ENCODE data around the gene TUSC2.
A peak's percentile ranks its signal among the peaks of the same experiment; 100 is the strongest.

TUSC2 gene

GRCh38 chr3:50323614-50324199 lies 4.3 kb downstream of the TUSC2 start:
- Histone ChIP-seq H3K27me3 (ENCODE audit: low read depth, low read length) (no peaks in the 10 kb centered on the region), H3K9ac (ENCODE audit: low read length) (no peak overlapping the region), H3K4me2 (ENCODE audit: low read length) (no peak overlapping the region), H2AFZ (ENCODE audit: low read depth, low read length) (no peak overlapping the region), H3K4me3 (ENCODE audit: low read length) (no peak overlapping the region), H3K27ac (ENCODE audit: low read length) (no peak overlapping the region), H3K4me1 (ENCODE audit: low read length) (peaks cover 35% of the 10 kb centered on the region), H3K36me3 (replicated peaks; ENCODE audit: low read depth, low read length) (peaks cover 16% of the 10 kb centered on the region), H3K79me2 (ENCODE audit: low read length) (peaks cover 34% of the 10 kb centered on the region), H4K20me1 (ENCODE audit: insufficient read depth, low read length) (no peaks in the 10 kb centered on the region), H3K9me3 (ENCODE audit: insufficient read depth, low read length) (no peaks in the 10 kb centered on the region)
- TF ChIP-seq EZH2phosphoT487 (IDR thresholded peaks at IDR 0.05; ENCODE audit: low read depth) (no peak), CTCF (IDR thresholded peaks at IDR 0.05; ENCODE audit: low read depth, low read length) (no peak)

DNA sequence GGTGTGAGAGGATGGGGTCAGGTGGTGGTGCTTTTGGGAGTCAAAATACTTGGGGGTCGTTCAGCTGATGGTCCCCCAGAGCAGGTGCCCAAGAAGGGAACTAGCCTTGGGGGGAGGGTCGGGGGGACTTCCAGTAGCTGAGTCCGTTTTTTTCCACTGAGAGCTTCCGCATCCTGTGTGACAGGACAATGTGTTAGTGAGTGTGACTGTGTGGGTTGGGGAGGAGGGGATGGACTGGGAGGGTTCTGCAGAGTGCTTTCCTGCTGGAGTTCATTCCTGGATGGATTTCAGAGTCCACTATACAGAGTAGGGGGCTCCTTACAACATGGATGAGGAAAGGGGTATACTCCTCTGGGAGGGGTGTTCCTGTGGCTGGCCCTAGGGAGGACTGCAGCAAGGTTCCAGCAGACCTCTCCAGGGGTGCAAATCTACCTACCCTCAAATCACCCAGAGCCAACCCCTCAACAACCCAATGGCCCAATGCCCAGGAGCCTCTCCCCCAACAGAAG lies 4.9 kb downstream of the TUSC2 start:
- peaks cover 34% of the 10 kb centered on the region for H3K79me2 ChIP-seq (ENCODE audit: low read length)
- no peak overlapping the region for H3K4me2 ChIP-seq (ENCODE audit: low read length)
- H3K4me3 ChIP-seq (ENCODE audit: low read length), result no peak overlapping the region
- no peak overlapping the region for H3K27ac ChIP-seq (ENCODE audit: low read length)
- H3K9ac ChIP-seq (ENCODE audit: low read length), result no peak overlapping the region
- no peaks in the 10 kb centered on the region for H3K27me3 ChIP-seq (ENCODE audit: low read depth, low read length)
- peaks cover 31% of the 10 kb centered on the region for H3K4me1 ChIP-seq (ENCODE audit: low read length)
- peaks cover 18% of the 10 kb centered on the region for H3K36me3 ChIP-seq (replicated peaks; ENCODE audit: low read depth, low read length)
- H3K9me3 ChIP-seq (ENCODE audit: insufficient read depth, low read length), result no peaks in the 10 kb centered on the region
- H2AFZ ChIP-seq (ENCODE audit: low read depth, low read length), result no peak overlapping the region
- H4K20me1 ChIP-seq (ENCODE audit: insufficient read depth, low read length), result no peaks in the 10 kb centered on the region
- TF ChIP-seq EZH2phosphoT487 (IDR thresholded peaks at IDR 0.05; ENCODE audit: low read depth) (no peak), CTCF (IDR thresholded peaks at IDR 0.05; ENCODE audit: low read depth, low read length) (no peak)

DNA sequence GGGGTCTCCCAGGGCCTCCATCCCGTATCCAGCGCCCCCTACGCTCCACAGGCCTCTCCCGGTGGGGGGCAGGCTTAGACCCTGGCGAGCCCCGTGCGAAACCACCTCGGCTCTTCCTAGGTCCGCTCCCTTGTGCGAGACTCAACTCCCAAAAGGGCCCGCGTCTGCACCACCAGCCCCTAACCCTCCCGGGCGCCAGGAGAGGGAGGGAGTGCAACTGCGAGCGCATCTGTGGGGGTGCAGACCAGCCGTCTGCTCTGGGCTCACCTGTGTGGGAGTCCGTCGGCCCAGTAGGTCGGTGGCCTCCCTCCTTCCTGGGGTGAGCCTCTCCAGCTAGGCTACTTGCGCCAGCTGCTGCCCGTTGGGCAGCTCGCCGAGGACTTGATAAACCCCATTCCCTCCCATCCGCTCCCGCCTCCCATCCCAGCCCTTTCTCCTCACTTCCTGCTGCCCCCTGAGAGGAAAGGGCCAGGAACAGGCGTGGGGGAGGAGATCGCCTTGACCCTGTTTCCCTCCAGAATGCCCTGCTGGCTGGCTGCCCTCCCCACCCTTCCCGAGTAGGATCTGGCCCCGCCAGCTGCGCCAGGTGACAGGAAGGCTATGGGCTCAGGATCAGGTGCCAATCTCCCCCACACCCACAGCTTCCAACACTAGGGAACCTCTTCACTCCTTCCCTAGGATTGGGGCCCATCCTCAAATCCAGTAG lies 5.5 kb downstream of the TUSC2 start, which contains the start of gene HYAL2:
Gene HYAL2 (minus strand): TSS at position 360 of the 706 bp plus-strand sequence. CDS start 2,256 bp downstream, outside the sequence.
- Histone ChIP-seq H2AFZ (ENCODE audit: low read depth, low read length) (peak within 1 kb of the TSS; percentile 93), H3K36me3 (replicated peaks; ENCODE audit: low read depth, low read length) (peaks cover 22% of the 10 kb centered on the region), H3K79me2 (ENCODE audit: low read length) (peaks cover 29% of the 10 kb centered on the region), H4K20me1 (ENCODE audit: insufficient read depth, low read length) (no peaks in the 10 kb centered on the region), H3K27me3 (ENCODE audit: low read depth, low read length) (no peaks in the 10 kb centered on the region), H3K4me3 (ENCODE audit: low read length) (peak within 1 kb of the TSS; percentile 84), H3K4me2 (ENCODE audit: low read length) (peak within 1 kb of the TSS; percentile 87), H3K4me1 (ENCODE audit: low read length) (peaks cover 34% of the 10 kb centered on the region), H3K27ac (ENCODE audit: low read length) (peak within 1 kb of the TSS; percentile 74), H3K9me3 (ENCODE audit: insufficient read depth, low read length) (no peaks in the 10 kb centered on the region), H3K9ac (ENCODE audit: low read length) (peak within 1 kb of the TSS; percentile 86)
- TF ChIP-seq CTCF (IDR thresholded peaks at IDR 0.05; ENCODE audit: low read depth, low read length) (no peak), EZH2phosphoT487 (IDR thresholded peaks at IDR 0.05; ENCODE audit: low read depth) (no peak)

- no peak overlapping the region for H2AFZ ChIP-seq (ENCODE audit: low read depth, low read length)
- H3K9me3 ChIP-seq (ENCODE audit: insufficient read depth, low read length), result no peaks in the 10 kb centered on the region
Measured at GRCh38 chr3:50322115-50322385, 6.0 kb downstream of the TUSC2 start.

More at GRCh38 chr3:50322115-50322385, 6.0 kb downstream of the TUSC2 start:
- Histone ChIP-seq H3K27me3 (ENCODE audit: low read depth, low read length) (no peaks in the 10 kb centered on the region), H3K36me3 (replicated peaks; ENCODE audit: low read depth, low read length) (peaks cover 22% of the 10 kb centered on the region), H3K4me3 (ENCODE audit: low read length) (peak overlapping the region; percentile 84), H3K4me2 (ENCODE audit: low read length) (peak overlapping the region; percentile 87), H3K4me1 (ENCODE audit: low read length) (peaks cover 32% of the 10 kb centered on the region), H4K20me1 (ENCODE audit: insufficient read depth, low read length) (no peaks in the 10 kb centered on the region), H3K9ac (ENCODE audit: low read length) (peak overlapping the region; percentile 86), H3K27ac (ENCODE audit: low read length) (0 out of 2 replicates have a peak overlapping the region, but pooled peaks have one; percentile 74), H3K79me2 (ENCODE audit: low read length) (peaks cover 27% of the 10 kb centered on the region)
- TF ChIP-seq EZH2phosphoT487 (IDR thresholded peaks at IDR 0.05; ENCODE audit: low read depth) (no peak), CTCF (IDR thresholded peaks at IDR 0.05; ENCODE audit: low read depth, low read length) (no peak)

All from OCI-LY3 (cell line).